A549 (cell line): ENCODE data around the gene MYBPHL. TPM values are rescaled to one million over a fixed set of nuclear protein-coding genes. Genes with fewer than 3 reads are reported as not detected.

Source experiments
- ATAC-seq, 2 experiments: fragments of 200-7000 bp in 1 of 2; fragments of >200 bp in 1 of 2; cut with Nextera tagmentation in 1 of 2; cut with Tn5 transposase in 1 of 2; 3 replicates each; pipeline versions ENCODE4 v1.8.0 to v1.9.1; 2018 to 2020; ENCODE audit warnings: mild to moderate bottlenecking in 1 of 2, moderate library complexity in 1 of 2
- CTCF ChIA-PET: fragments of 300-600 bp; sonication (Branson Sonifier 250); formaldehyde crosslinking; extraction: SDS; loops from one replicate; lab custom pipeline; 2021; ENCODE audit warnings: antibody characterized with exemption, inconsistent platforms; lab: Yijun Ruan, JAX
- POLR2A ChIA-PET: fragments of 350-600 bp; formaldehyde crosslinking; extraction: SDS; loops from one replicate; lab custom pipeline; 2021; ENCODE audit warnings: antibody characterized with exemption, inconsistent platforms; lab: Yijun Ruan, JAX
- DNase-seq, 2 experiments: peaks; one replicate each; pipeline versions ENCODE4 v3.0.0 to v3.0.0-alpha.2; 2011 to 2016; ENCODE audit warnings: low read depth in 1 of 2, low spot score in 1 of 2
- FAIRE-seq: peaks from 2 replicates; lab custom pipeline; 2011; peaks lifted over from hg19 to GRCh38; lab: Jason Lieb, UNC
- H3K27ac ChIP-seq, 2 experiments: fragments of >200 bp; sonication (Bioruptor Twin); formaldehyde crosslinking; 3 replicates each; pipeline ENCODE4 v1.5.1; 2016 to 2017
- H3K4me1 ChIP-seq: fragments of >200 bp; sonication (Bioruptor Twin); formaldehyde crosslinking; 3 replicates; pipeline ENCODE4 v1.6.1; 2016
- H3K4me2 ChIP-seq: fragments of >200 bp; sonication (Bioruptor Twin); formaldehyde crosslinking; 3 replicates; pipeline ENCODE4 v1.6.1; 2016
- H3K4me3 ChIP-seq: fragments of >200 bp; sonication (Bioruptor Twin); formaldehyde crosslinking; 3 replicates; pipeline ENCODE4 v1.5.1; 2016
- H3K9me3 ChIP-seq: fragments of >200 bp; sonication (Bioruptor Twin); formaldehyde crosslinking; 3 replicates; pipeline ENCODE4 v1.6.1; 2016
- EHMT2 ChIP-seq: fragments of 200-600 bp; sonication (generic); IDR thresholded peaks from 2 replicates; pipeline ENCODE4 v1.6.1; 2016; ENCODE audit warnings: antibody characterized with exemption, low read depth, mild to moderate bottlenecking, moderate library complexity
- EP300 ChIP-seq, 2 experiments: fragments of >200 bp; sonication (Bioruptor Twin); formaldehyde crosslinking; IDR thresholded peaks; 2 replicates in 1 of 2; 3 replicates in 1 of 2; pipeline ENCODE4 v1.6.1; 2016 to 2017
- FOSL2 ChIP-seq, 2 experiments: fragments of 450-650 bp in 1 of 2; fragments of >200 bp in 1 of 2; sonication (Bioruptor Twin) in 1 of 2; formaldehyde crosslinking; IDR thresholded peaks; 2 replicates each; pipeline versions ENCODE4 v1.5.0 to v1.6.1; 2016 to 2020; ENCODE audit warnings: mild to moderate bottlenecking in 1 of 2, moderate library complexity in 1 of 2
- KDM5A ChIP-seq: fragments of 200-600 bp; sonication (generic); IDR thresholded peaks from 2 replicates; pipeline ENCODE4 v1.6.1; 2016; ENCODE audit warnings: antibody characterized with exemption, mild to moderate bottlenecking
- NFE2L2 ChIP-seq: fragments of 150-350 bp; conservative IDR thresholded peaks from 2 replicates; pipeline ENCODE4 v1.6.1; 2014; ENCODE audit warnings: low read length
- RCOR1 ChIP-seq: fragments of 150-350 bp; IDR thresholded peaks from 2 replicates; pipeline ENCODE4 v1.6.1; 2014; ENCODE audit warnings: antibody characterized with exemption, low read length, low read depth
- RFX5 ChIP-seq: fragments of 450-650 bp; IDR thresholded peaks from 2 replicates; pipeline ENCODE4 v1.7.1; 2014; ENCODE audit warnings: antibody characterized with exemption, mild to moderate bottlenecking, moderate library complexity
- RNF2 ChIP-seq: fragments of 200-600 bp; sonication (generic); IDR thresholded peaks from 2 replicates; pipeline ENCODE4 v1.6.1; 2016; ENCODE audit warnings: low read depth, mild to moderate bottlenecking, antibody characterized with exemption, moderate library complexity, borderline replicate concordance
- SREBF2 ChIP-seq: fragments of 450-650 bp; IDR thresholded peaks from 2 replicates; pipeline ENCODE4 v1.6.1; 2014; ENCODE audit warnings: mild to moderate bottlenecking, moderate library complexity
- TP53 ChIP-seq: fragments of 250-450 bp; sonication (Bioruptor Pico); IDR thresholded peaks from 2 replicates; pipeline ENCODE4 v1.5.0; 2021; ENCODE audit warnings: mild to moderate bottlenecking, moderate library complexity
- ZFP36 ChIP-seq: fragments of 450-650 bp; IDR thresholded peaks from 2 replicates; pipeline ENCODE4 v1.6.1; 2014; ENCODE audit warnings: borderline replicate concordance; ENCODE audit not compliant: partially characterized antibody
- WGBS: methylation state at CpG from one replicate; pipeline ENCODE4 v1.1.6; 2017; ENCODE audit errors: missing lambda C conversion rate; 5-methylcytosine and 5-hydroxymethylcytosine counted together
- polyA plus RNA-seq, 4 experiments: library from polyadenylated mRNA; depleted of rRNA in 3 of 4; stranded (reverse); fragments of >200 nt; fragmentation: RNase III in 1 of 4; extraction: RNeasy Plus Mini Kit Qiagen cat#74134 plus additional on column Dnase treatment in 1 of 4; gene quantifications; 2 replicates in 3 of 4; 3 replicates in 1 of 4; pipeline ENCODE4 v1.2.3, GENCODE V29; 2011 to 2017
- TF ChIP-seq, protein P1 (sequence below): fragments of 250-450 bp; sonication (Bioruptor Pico); IDR thresholded peaks from 2 replicates; pipeline ENCODE4 v1.5.0; 2021; ENCODE audit warnings: mild to moderate bottlenecking, moderate library complexity, borderline replicate concordance
- TF ChIP-seq, protein P2 (sequence below): fragments of >200 bp; sonication (Bioruptor Twin); formaldehyde crosslinking; IDR thresholded peaks from 3 replicates; pipeline ENCODE4 v1.5.1; 2016
- TF ChIP-seq, protein P3 (sequence below): IDR thresholded peaks from 2 replicates; pipeline ENCODE4 v1.6.1; 2012
- TF ChIP-seq, protein P4 (sequence below): fragments of 200-600 bp; sonication (generic); IDR thresholded peaks from 2 replicates; pipeline ENCODE4 v1.6.1; 2016; ENCODE audit warnings: antibody characterized with exemption, mild to moderate bottlenecking, moderate library complexity
- TF ChIP-seq, protein P5 (sequence below): fragments of 450-650 bp; IDR thresholded peaks from 2 replicates; pipeline ENCODE4 v1.6.1; 2014; ENCODE audit warnings: antibody characterized with exemption

Gene MYBPHL
- polyA plus RNA-seq, 2 of the 4 experiments (the other 2 are of a cell fraction), result not detected

DNA sequence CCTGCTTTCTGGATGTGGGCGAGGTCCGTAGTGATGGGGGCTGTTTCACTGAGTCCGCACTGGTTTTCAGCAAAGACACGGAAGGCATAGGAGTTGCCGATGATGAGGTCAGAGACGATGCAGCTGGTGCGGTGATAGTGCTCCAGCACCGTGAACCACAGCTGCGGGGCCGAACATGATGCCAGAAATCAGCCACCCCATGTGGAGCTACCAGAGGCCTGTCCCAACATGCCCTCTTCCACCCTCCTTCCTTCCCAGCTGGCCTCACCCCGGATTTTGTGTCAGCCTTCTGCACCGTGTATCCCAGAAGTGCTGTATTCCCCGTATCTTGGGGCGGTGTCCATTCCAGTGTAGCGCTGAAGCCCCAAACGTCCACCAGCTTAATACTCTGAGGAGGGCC, 10.0 kb downstream of the MYBPHL start (continued):
- TF ChIP-seq RCOR1, result no peak

DNA sequence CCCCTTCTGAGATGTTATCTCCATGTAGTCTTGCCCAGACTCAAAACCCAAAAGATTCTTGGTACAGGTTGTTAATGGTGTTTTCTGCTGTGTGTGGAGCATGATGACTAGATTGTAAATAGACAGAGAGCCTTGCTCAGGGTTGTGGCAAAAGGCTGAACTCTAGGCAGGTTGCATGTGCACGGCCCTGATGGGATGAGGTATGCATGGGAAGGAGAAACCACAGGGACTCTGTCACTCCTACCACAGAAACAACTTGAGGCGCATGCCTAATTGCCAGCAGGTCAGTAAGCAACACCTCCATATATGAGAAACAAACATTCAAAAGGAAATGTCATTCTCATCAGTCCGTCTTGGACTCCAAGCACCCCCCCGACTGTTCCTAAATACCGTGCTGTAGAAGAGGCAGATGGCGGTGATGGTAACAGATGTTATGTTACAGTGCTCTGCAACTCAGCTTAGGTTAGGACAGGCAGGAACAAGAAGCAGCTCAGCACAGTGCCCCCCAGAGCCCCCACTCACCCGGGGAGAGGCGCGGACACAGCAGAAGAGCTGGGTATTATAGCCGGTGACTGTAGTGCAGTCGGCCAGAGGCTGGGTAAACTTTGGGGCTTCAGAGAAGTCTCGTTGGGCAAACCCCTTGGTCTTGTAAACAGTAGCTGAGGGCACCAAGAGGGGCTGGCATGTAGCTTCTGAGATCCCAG, 10.9 kb downstream of the MYBPHL start:
- Histone ChIP-seq H3K4me1 (peaks cover 3% of the 10 kb centered on the region; the same call in 1 of the 3 replicates), H3K4me2 (no peak overlapping the region), H3K4me3 (no peak overlapping the region), H3K9me3 (no peaks in the 10 kb centered on the region), H3K27ac (no peak overlapping the region)
- FAIRE-seq (no peak), DNase-seq (no peak), ATAC-seq (no peak)
- 70% methylated on average over 11 of the region's 12 CpGs for WGBS
- CTCF ChIA-PET, result interaction anchor here (1.7 kb wide), 1 partner anchor 18 kb away, joined by 5 read pairs; no protein-coding TSS in a partner anchor
- TF ChIP-seq RFX5 (no peak), NFE2L2 (no peak), TP53 (no peak), ZFP36 (no peak)
- TF ChIP-seq, protein P1, sequence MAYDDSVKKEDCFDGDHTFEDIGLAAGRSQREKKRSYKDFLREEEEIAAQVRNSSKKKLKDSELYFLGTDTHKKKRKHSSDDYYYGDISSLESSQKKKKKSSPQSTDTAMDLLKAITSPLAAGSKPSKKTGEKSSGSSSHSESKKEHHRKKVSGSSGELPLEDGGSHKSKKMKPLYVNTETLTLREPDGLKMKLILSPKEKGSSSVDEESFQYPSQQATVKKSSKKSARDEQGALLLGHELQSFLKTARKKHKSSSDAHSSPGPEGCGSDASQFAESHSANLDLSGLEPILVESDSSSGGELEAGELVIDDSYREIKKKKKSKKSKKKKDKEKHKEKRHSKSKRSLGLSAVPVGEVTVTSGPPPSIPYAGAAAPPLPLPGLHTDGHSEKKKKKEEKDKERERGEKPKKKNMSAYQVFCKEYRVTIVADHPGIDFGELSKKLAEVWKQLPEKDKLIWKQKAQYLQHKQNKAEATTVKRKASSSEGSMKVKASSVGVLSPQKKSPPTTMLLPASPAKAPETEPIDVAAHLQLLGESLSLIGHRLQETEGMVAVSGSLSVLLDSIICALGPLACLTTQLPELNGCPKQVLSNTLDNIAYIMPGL, result no peak
- POLR2A ChIA-PET, result no interaction called here

DNA sequence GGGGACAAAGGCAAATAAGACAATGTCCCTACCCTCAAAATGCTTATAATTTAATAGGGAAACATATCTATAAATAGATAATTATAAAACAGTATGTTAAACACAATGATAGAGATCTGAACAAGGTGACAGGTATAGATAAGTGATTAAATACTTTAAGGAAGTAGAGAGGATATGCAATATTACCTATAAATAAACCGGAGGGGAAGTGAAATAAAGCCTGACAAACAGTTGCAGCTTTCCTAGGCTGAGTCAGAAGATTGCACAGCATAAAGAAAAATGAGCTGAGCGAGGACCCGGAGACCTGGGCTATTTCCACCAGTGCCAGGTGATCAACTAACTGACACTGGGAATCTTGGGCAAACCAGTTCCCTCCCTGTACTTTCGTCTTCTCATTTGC, 12.3 kb downstream of the MYBPHL start:
- TF ChIP-seq EP300 (IDR thresholded peaks at IDR 0.05) (no peak), KDM5A (no peak), FOSL2 (IDR thresholded peaks at IDR 0.05) (no peak), FOSL2 (CRISPR knock-in tag; IDR thresholded peaks at IDR 0.05) (no peak), EHMT2 (no peak), NFE2L2 (no peak), SREBF2 (no peak), RNF2 (no peak)
- TF ChIP-seq, protein P2, sequence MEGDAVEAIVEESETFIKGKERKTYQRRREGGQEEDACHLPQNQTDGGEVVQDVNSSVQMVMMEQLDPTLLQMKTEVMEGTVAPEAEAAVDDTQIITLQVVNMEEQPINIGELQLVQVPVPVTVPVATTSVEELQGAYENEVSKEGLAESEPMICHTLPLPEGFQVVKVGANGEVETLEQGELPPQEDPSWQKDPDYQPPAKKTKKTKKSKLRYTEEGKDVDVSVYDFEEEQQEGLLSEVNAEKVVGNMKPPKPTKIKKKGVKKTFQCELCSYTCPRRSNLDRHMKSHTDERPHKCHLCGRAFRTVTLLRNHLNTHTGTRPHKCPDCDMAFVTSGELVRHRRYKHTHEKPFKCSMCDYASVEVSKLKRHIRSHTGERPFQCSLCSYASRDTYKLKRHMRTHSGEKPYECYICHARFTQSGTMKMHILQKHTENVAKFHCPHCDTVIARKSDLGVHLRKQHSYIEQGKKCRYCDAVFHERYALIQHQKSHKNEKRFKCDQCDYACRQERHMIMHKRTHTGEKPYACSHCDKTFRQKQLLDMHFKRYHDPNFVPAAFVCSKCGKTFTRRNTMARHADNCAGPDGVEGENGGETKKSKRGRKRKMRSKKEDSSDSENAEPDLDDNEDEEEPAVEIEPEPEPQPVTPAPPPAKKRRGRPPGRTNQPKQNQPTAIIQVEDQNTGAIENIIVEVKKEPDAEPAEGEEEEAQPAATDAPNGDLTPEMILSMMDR, result no peak
- TF ChIP-seq, protein P3, sequence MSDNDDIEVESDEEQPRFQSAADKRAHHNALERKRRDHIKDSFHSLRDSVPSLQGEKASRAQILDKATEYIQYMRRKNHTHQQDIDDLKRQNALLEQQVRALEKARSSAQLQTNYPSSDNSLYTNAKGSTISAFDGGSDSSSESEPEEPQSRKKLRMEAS, result no peak
- TF ChIP-seq, protein P4, sequence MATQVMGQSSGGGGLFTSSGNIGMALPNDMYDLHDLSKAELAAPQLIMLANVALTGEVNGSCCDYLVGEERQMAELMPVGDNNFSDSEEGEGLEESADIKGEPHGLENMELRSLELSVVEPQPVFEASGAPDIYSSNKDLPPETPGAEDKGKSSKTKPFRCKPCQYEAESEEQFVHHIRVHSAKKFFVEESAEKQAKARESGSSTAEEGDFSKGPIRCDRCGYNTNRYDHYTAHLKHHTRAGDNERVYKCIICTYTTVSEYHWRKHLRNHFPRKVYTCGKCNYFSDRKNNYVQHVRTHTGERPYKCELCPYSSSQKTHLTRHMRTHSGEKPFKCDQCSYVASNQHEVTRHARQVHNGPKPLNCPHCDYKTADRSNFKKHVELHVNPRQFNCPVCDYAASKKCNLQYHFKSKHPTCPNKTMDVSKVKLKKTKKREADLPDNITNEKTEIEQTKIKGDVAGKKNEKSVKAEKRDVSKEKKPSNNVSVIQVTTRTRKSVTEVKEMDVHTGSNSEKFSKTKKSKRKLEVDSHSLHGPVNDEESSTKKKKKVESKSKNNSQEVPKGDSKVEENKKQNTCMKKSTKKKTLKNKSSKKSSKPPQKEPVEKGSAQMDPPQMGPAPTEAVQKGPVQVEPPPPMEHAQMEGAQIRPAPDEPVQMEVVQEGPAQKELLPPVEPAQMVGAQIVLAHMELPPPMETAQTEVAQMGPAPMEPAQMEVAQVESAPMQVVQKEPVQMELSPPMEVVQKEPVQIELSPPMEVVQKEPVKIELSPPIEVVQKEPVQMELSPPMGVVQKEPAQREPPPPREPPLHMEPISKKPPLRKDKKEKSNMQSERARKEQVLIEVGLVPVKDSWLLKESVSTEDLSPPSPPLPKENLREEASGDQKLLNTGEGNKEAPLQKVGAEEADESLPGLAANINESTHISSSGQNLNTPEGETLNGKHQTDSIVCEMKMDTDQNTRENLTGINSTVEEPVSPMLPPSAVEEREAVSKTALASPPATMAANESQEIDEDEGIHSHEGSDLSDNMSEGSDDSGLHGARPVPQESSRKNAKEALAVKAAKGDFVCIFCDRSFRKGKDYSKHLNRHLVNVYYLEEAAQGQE, result no peak
- TF ChIP-seq, protein P1, result no peak
- TF ChIP-seq, protein P5, sequence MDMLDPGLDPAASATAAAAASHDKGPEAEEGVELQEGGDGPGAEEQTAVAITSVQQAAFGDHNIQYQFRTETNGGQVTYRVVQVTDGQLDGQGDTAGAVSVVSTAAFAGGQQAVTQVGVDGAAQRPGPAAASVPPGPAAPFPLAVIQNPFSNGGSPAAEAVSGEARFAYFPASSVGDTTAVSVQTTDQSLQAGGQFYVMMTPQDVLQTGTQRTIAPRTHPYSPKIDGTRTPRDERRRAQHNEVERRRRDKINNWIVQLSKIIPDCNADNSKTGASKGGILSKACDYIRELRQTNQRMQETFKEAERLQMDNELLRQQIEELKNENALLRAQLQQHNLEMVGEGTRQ, result no peak
- no peak for DNase-seq
- no peak for FAIRE-seq
- Histone ChIP-seq H3K4me2 (no peak overlapping the region), H3K4me1 (peaks cover 3% of the 10 kb centered on the region; the same call in 1 of the 3 replicates), H3K9me3 (no peaks in the 10 kb centered on the region), H3K4me3 (no peak overlapping the region), H3K27ac (no peak overlapping the region)
- ChIA-PET POLR2A (no interaction called here), CTCF (no interaction called here)
- ATAC-seq, result no peak
- WGBS, result 74% methylated on average over 4 of the region's 4 CpGs
